Activated CD4-positive, CD25-positive, alpha-beta regulatory T cell treated with anti-CD3 and anti-CD28 coated beads, Interleukin-2, amount 50 U/mL, for 16 hours (primary cell): ENCODE measurements around the gene HORMAD2.

Experiments
- DNase-seq: peaks from one replicate; pipeline ENCODE4 v3.0.0-alpha.2; 2020; ENCODE audit warnings: low read depth, low spot score

Gene HORMAD2

DNA sequence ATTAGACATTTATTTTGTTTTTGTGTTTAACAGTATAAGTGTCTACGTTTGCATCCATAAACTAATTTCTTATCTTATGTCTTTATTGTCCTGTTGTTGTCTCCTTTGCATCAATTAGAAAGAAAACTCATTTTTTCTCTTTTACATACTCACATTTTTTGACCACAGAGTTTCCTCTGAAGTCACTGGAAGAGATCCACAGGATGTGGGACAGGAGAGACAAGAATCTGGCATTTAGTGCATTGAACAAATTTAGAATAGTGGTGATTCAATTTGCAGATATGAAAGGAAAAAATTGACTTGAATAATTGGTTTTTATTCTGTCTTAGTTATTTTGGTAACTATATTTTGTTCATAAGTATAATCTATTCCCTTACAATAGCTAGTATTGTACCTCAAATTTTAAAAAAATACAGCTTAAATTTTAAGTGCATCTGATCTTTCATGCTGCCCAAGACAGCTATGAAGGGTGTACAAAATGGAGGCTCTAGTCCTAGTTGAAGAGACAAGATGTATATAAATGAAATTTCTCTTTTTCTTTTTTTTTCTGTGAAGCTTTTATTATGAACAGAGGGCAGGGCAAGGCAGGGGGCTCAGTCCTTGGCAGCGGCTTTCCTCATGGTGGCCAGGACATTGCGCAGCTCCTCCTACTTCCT, 24.4 kb downstream of the HORMAD2 start:
- no peak for DNase-seq

- DNase-seq: no peak
Measured at GRCh38 chr22:30105483-30105882, 25.2 kb downstream of the HORMAD2 start.

DNA sequence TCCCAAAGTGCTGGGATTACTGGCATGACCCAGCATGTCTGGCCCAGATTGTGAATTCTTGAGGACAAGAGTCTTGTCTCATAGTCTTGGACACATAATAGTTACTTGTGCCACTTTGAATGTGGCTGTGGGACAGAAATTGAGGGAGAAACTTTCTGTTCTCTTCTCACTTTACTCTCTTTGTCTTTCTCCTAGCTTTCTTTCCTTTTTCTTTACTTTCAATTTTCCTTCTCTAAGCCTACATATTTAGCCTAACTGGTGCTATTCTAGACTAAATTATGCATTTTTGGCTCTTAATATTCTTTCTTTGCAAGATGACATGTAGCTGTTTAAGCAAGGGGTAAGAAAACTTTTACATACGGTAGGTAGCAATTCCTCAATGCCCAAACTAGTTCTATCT, 33.2 kb downstream of the HORMAD2 start:
- no peak for DNase-seq

DNA sequence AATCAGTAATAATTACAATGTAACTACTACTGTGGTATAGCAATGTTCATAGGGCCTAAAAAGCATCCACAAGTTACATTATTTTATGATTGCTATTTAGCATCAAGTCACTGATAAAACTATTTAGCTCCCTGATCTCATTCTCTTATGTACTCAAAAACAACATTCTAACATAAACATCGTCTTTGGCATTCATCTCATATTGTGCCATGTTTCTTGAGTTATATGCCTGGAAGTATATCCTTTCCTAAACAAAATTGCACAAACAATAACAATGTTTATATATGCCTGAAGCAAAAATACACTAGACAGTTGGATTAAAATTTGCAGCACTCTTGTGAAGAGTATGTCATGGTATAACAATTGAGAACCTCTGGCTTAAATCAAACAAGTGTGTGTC, 34.1 kb downstream of the HORMAD2 start:
- DNase-seq: no peak

DNA sequence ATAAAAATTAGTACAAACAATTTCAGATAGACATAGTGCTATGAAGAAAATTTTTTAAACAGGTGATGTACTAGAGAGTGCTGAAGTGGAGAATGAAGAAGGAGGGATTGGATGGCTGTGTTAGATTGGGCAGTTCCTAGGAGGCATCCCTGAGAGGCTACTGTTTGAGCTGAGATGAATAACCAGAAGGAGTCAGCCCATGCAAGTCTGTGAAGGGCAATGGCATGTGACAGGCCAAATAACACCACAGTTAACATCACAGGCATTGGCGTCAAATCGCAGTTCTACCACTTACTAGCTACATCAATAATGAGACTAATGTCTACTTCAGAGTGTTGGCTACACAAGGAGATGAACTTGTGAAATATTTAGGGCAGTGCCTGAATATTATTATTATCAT, 35.4 kb downstream of the HORMAD2 start:
- DNase-seq: no peak

DNA sequence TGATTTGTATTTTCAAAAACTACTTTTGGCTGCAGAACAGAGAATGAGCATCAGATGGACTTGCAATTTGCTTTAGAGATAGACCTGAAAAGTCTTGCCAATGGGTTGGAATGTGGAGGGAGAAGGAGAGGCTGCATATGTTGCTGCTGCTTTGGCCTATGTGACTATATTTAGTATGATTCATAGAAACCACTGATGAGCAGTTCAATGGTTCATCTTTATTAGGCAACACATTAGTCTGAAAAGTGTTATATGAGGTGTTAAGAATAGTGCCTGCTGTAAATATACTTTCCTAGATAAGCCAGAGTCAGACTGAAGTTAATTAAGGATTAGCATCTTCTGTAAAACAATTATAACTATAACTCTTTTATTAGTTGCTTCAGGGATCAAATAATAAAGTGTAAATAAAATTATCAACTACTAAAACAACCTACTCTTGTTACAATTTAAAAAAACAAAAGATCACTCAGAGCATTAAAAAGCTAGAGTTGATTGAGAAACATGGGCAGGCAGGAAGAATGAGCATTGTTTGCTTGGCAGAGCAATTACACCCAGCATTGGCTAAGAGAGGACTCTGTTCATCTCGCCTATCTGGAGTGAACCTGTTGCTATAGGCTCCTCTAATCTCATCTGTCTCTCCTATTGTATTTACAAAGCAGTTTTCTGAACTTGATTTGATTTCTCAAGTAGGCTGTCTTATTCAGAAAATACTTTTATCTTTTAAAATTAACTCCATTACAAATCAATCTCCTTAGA, 36.3 kb downstream of the HORMAD2 start:
- DNase-seq: no peak

- no peak for DNase-seq
Measured at GRCh38 chr22:30117256-30117655, 37.0 kb downstream of the HORMAD2 start.

DNA sequence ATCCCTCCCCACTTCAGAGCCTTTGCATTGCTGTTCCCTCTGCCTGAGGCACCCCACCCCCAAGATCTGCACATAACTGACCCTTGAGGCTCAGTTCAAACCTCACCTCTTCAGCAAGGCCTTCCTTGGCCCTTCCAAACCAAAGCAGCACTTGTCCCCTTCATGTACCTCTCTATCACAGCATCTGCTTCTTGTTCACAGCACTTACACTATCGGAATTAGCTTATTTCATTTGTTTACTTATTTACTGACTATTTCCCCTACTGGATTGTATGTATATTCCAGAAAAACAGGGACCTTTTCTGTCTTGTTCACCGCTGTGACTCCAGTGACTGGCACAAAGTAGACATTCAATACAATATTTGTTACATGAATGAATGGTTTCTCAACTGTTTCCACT, 38.0 kb downstream of the HORMAD2 start:
- no peak for DNase-seq

DNA sequence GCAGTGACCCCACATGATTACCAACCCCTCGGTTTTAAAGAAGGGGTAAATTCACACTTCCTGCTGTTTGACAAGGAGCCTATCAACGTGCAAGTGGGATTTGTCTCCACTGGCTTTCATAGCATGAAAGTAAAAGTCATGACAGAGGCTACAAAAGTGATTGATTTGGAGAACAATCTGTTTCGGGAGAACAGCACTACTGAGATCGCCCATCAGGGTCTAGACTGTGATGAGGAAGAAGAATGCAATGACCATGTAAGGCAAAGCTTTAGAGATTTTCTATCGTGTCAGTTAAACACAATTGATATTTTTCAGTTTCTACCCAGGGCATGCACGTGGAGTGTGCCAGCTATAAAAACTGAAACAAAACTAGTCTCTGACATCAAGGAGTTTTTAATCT, 41.7 kb downstream of the HORMAD2 start:
- DNase-seq: no peak

DNA sequence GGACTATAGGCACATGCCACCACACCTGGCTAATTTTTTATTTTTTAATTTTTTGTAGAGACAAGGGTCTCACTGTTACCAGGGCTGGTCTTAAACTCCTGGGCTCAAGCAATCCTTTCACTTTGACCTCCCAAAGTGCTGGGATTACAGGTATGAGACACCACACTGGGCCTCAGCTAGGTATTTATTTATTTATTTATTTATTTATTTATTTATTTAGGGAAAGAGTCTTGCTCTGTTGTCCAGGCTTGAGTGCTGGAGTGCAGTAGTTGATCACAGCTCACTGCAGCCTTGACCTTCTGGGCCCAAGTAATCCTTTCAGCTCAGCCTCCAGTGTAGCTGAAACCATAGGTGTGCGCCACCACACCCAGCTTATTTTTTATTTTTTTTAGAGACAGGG, 43.2 kb downstream of the HORMAD2 start:
- no peak for DNase-seq

- DNase-seq: no peak
Measured at GRCh38 chr22:30127749-30128166, 47.5 kb downstream of the HORMAD2 start.

- DNase-seq: no peak
Measured at GRCh38 chr22:30128511-30128910, 48.2 kb downstream of the HORMAD2 start.

GRCh38 chr22:30129636-30130035, 49.4 kb downstream of the HORMAD2 start:
- no peak for DNase-seq

DNA sequence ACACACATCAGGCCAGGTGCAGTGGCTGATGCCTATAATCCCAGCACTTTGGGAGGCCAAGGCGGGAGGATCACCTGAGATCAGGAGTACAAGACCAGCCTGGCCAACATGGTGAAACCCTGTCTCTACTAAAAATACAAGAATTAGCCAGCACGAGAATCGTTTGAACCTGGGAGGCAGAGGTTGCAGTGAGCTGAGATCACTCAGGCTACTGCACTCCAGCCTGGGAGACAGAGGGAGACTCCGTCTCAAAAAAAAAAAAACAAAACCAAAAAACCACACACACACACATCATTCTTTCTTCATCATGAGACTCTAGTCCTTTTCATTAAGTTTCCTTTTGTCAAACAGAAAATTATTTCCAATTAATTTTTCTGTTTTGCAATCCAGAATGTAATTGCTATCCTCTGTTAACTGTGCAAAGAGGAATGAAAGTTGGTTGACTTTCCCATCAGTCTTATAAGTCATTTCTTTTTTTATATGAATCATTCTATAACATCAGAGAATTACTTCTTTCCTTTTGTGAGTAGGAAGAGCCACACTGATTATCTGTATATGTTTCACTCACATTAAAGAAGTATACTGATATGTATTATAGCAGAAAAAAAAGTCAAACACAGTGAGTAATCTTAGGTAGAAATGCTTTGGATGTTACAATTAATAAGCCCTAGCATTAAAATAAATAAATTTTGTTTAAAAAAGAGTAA, 52.2 kb downstream of the HORMAD2 start:
- no peak for DNase-seq

DNA sequence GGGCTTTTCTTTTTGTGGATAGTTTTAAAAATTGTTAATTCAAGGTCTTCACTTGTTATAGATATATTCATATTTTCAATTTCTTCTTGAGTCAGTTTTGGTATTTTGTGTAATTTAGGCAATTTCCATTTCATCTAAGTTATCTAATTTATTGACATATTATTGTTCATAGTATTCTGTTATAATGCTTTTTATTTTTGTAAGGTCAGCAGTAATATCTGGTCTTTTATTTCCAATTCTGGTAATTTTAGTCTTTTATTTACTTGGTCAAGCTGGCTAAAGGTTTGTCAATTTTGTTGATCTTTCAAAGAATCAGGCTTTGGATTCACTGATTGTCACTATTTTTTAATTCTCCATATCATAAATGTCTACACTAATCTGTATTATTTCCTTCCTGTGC, 60.1 kb downstream of the HORMAD2 start:
- DNase-seq: no peak

GRCh38 chr22:30143265-30143664, 63.0 kb downstream of the HORMAD2 start:
- DNase-seq: no peak

GRCh38 chr22:30144391-30144790, 64.1 kb downstream of the HORMAD2 start:
- no peak for DNase-seq

DNA sequence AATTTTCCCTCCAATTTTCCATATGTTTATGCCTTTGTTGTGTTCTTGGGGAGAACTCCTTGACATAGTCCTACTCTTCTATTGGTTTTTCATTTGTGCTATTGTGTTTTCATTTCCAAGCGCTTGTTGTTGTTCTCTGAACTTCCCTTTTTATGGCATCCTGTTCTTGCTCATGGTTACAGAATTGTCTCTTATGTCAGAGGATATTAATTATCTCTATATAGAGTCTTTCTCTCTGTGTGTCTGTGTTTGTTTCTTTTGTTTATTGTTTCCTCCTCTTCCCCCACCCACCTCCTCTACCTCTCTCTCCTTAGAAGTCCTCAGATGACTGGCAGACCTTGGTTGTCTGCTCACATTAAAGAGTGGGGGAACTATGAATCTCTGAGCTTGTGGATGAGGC, 69.9 kb downstream of the HORMAD2 start:
- DNase-seq: no peak

DNA sequence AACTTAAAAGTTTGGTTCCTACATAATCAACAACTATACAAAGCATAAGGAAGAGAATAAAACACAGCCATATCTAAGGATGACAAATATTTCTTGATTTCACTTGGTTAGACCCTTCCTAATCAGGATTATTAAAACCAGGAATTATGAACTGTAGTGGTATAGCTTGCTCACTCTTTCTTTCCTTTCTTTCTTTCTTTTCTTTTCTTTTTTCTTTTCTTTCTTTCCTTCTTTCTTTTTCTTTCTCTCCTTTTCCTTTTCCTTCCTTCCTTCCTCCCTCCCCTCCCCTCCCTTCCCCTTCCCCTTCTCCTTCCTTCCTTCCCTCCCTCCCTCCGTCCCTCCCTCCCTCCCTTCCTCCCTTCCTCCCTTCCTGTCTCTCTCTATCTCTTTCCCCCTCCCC, 78.0 kb downstream of the HORMAD2 start:
- no peak for DNase-seq

DNA sequence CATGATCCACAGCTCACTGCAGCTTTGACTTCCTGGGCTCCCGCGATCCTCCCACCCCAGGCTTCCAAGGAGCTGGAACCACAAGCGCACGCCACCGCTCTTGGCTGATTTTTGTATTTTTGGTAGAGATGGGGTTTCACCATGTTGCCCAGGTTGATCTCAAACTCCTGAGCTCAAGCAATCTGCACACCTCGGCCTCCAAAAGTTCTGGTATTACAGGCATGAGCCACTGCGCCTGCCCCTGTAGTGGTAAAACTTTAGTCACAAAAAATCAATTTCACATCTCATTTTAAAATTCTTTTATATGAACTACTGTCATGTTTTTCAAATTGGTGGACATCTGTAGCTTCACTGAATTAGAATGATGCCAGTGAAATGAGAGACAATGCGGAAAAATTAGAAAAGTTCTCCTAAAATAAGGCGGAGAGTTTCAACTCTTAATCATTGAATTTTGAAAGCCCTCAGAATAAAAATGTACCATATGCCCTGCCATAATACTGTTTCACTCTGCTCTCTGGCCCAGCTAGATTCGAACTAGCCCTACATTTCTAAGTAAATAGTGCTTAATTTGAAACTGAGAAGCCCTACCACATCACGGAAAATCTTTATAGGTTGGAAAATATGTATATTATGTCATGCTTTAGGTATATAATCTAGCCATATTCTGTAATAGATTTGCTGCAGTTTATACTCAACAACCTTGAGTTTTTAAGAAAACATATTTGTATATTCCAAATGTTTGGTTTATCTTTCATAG, 78.7 kb downstream of the HORMAD2 start:
- no peak for DNase-seq

- no peak for DNase-seq
Measured at GRCh38 chr22:30159561-30160353, 79.5 kb downstream of the HORMAD2 start.
